ENCODE measurements around the gene KCNIP1.

The KCNIP1 gene

DNA sequence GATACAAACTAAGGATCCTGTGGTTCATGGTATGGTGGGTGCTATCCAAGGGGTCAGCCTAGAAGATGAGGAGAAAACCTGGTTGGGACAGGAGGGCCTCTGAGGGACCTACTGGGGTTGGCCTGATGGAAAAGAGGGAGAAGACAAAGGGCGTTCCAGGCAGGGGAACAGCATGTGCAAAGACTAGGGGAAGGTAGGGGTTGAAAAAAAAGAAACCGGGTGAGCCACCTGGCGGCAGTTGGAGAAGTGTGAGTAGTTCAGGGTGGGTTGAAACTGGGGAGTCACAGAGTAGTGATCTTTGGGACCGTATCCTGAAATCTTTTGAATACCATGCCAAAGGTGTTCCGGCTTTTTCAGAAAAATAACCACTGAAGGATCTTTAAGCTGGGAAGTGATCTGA lies 271.0 kb downstream of the KCNIP1 start:
- H3K9me3 Mint-ChIP-seq = no peaks in the 10 kb centered on the region
- no peak overlapping the region for H3K4me3 Mint-ChIP-seq

GRCh38 chr5:170781946-170782345 lies 278.1 kb downstream of the KCNIP1 start:
- ATAC-seq = no peak
- Mint-ChIP-seq H3K27me3 (no peaks in the 10 kb centered on the region), H3K27ac (no peak overlapping the region), H3K4me1 (peaks cover 12% of the 10 kb centered on the region), H3K36me3 (no peaks in the 10 kb centered on the region), H3K9me3 (no peaks in the 10 kb centered on the region), H3K4me3 (no peak overlapping the region)

More for the DNA sequence above, 271.0 kb downstream of the KCNIP1 start:
- Mint-ChIP-seq H3K27me3 (peaks cover 12% of the 10 kb centered on the region), H3K27ac (no peak overlapping the region), H3K4me1 (peaks cover 14% of the 10 kb centered on the region), H3K36me3 (no peaks in the 10 kb centered on the region)
- ATAC-seq = no peak

- no peak overlapping the region for H3K4me3 Mint-ChIP-seq
- no peaks in the 10 kb centered on the region for H3K9me3 Mint-ChIP-seq
- H3K27ac Mint-ChIP-seq = no peak overlapping the region
- H3K4me1 Mint-ChIP-seq = peaks cover 11% of the 10 kb centered on the region
- no peaks in the 10 kb centered on the region for H3K27me3 Mint-ChIP-seq
- ATAC-seq = no peak
- no peaks in the 10 kb centered on the region for H3K36me3 Mint-ChIP-seq
Observed at GRCh38 chr5:170782438-170782837, 278.6 kb downstream of the KCNIP1 start.

DNA sequence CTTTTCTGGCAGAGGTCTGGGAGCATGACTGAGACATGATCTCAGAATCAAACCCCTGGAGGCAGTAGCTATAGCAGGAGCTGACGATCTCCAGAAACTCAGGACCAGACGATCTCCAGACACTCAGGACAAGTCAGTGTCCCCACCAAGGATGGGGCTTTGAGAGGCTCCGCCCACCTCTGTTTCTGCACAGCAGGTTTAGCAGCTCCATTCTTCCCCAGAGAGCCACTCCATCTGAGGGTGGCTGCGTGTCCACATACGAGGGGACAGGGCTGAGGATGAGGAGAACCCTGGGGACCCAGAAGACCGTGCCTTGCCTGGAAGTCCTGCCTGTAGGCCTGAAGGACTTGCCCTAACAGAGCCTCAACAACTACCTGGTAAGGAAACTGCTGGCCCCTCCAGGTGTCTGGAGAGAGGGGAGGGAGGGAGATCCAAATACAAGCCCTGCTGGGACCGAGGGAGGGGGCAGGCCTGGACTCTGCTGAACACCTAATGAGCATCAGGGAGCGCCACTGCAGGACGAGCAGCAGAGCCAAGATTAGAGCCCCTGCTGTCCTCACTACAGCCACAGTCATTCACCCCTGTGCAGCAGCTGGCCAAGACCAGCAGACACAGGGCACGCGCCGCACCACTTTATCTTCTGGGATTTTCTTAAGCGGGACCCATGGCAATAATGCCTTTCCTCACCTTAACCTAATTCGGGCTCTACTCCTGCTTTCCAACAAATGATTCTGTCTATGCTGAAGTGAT lies 279.9 kb downstream of the KCNIP1 start, which contains the start of gene GABRP:
TSS of gene GABRP (plus strand) at position 228 of the 750 bp plus-strand sequence. CDS start 4,891 bp downstream, outside the sequence.
- no peak within 1 kb of the TSS for H3K4me3 Mint-ChIP-seq
- H3K27ac Mint-ChIP-seq = no peak within 1 kb of the TSS
- no peaks in the 10 kb centered on the region for H3K36me3 Mint-ChIP-seq
- no peaks in the 10 kb centered on the region for H3K27me3 Mint-ChIP-seq
- peaks cover 6% of the 10 kb centered on the region for H3K4me1 Mint-ChIP-seq
- H3K9me3 Mint-ChIP-seq = no peaks in the 10 kb centered on the region
- ATAC-seq = no peak

DNA sequence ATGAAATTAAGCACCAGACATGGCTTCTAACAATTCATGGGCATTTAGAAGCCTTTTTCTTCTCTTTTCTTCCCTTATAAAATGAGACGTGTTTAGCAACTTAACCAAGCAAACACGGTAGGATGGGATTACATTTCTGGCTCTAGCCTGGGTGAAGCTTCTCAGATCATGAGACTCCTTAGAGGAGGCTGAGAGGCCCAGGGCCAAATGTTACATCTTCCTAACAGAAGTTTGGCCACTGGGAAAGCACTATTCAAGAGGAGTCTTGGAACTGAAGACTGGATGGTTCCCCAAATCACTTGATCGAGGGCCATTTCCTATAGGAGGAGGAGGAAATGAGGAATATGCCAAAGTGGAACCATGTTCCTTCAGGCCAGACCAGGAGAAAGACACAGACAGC lies 281.6 kb downstream of the KCNIP1 start:
- H3K4me1 Mint-ChIP-seq = peaks cover 6% of the 10 kb centered on the region
- no peaks in the 10 kb centered on the region for H3K27me3 Mint-ChIP-seq
- ATAC-seq = no peak
- H3K27ac Mint-ChIP-seq = no peak overlapping the region
- H3K36me3 Mint-ChIP-seq = no peaks in the 10 kb centered on the region
- H3K4me3 Mint-ChIP-seq = no peak overlapping the region
- no peaks in the 10 kb centered on the region for H3K9me3 Mint-ChIP-seq

All from stimulated activated memory B cell treated with anti-CD40 and anti-IgM and Interleukin-4, amounts not matched to agents 10 μg/mL and 1 μg/mL and 100 μg/mL, for 72 hours (primary cell).